Esophagus (tissue), 2 donors: Measurements from ENCODE around the gene TMEM131L. TPM values are rescaled to one million over a fixed set of nuclear protein-coding genes. Genes with fewer than 3 reads are reported as not detected.
"Not testable (repeated sequence)": the region's sequence is repeated elsewhere in the genome, so short reads cannot be mapped to it uniquely, and the experiment has no call there.

ENCODE experiments used
- H3K27ac ChIP-seq, 2 donors: one replicate each; pipeline ENCODE4 v1.5.1; 2013; ENCODE audit warnings: low read depth in 2 of 2, mild to moderate bottlenecking in 2 of 2, inconsistent platforms in 1 of 2, low read length in 1 of 2, moderate library complexity in 1 of 2
- H3K27me3 ChIP-seq, 2 donors: one replicate each; pipeline ENCODE4 v1.6.1; 2013; ENCODE audit warnings: low read length in 2 of 2, control low read depth in 1 of 2, mild to moderate bottlenecking in 1 of 2; ENCODE audit not compliant: insufficient read depth in 2 of 2, control insufficient read depth in 1 of 2
- H3K36me3 ChIP-seq, 2 donors: one replicate each; pipeline ENCODE4 v1.6.1; 2013; ENCODE audit warnings: low read length in 1 of 2; ENCODE audit not compliant: control insufficient read depth in 2 of 2, insufficient read depth in 2 of 2
- H3K4me1 ChIP-seq, 2 donors: one replicate each; pipeline ENCODE4 v1.6.1; 2013; ENCODE audit warnings: low read length in 1 of 2; ENCODE audit not compliant: control insufficient read depth in 2 of 2, insufficient read depth in 2 of 2
- H3K4me3 ChIP-seq, 2 donors: one replicate each; pipeline ENCODE4 v1.5.1; 2013; ENCODE audit warnings: low read length in 2 of 2, mild to moderate bottlenecking in 2 of 2, low read depth in 1 of 2, moderate library complexity in 1 of 2
- H3K9me3 ChIP-seq, 2 donors: one replicate each; pipeline ENCODE4 v1.6.1; 2013; ENCODE audit warnings: mild to moderate bottlenecking in 2 of 2, low read depth in 1 of 2, low read length in 1 of 2, moderate library complexity in 1 of 2; ENCODE audit not compliant: control insufficient read depth in 2 of 2, insufficient read depth in 1 of 2
- WGBS, 2 donors: extraction: QIAGEN DNeasy Blood & Tissue Kit; methylation state at CpG; one replicate each; pipeline ENCODE4 v1.1.7; 2013; 5-methylcytosine and 5-hydroxymethylcytosine counted together
- polyA plus RNA-seq, 2 donors: library from polyadenylated mRNA; stranded (reverse); fragments of 200-250 nt; gene quantifications; one replicate each; pipeline ENCODE4 v1.2.3, GENCODE V29; 2013
- donor health status: healthy with polysubstance abuse.
- donor health status: Bipolar disorder and iron deficiency.

TMEM131L gene
- polyA plus RNA-seq, 2 donors: 3.4 to 4.0 TPM

DNA sequence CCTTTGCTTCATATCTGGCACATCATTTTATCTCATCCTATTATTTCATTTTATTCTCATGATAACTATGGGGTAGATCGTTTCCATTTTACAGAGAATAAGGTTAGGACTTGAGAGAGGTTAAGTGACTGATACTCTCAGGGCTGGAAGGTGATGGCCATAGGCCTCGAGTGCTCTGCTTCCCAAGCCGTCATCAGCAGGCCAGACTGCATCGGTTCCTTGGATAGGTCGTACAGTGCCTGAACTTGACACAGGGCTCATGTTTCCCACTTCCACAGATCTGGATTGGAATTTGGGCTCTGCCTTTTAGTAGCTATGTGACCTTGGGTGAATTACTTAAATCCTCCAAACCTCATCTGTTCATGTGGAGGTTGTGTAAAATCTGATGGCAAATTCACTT lies 81.4 kb downstream of the TMEM131L start:
- Histone ChIP-seq H3K4me1 (peaks cover 0 to 4% of the 10 kb centered on the region in 2 donors), H3K27me3 (no peaks in the 10 kb centered on the region), H3K9me3 (no peaks in the 10 kb centered on the region), H3K27ac (no peak overlapping the region), H3K36me3 (peaks cover 0 to 2% of the 10 kb centered on the region in 2 donors), H3K4me3 (no peak overlapping the region)
- 78 to 90% methylated on average over 5 of the region's 5 CpGs for WGBS, 2 donors

- not testable (repeated sequence) for H3K4me1 ChIP-seq, H3K4me3 ChIP-seq, H3K27ac ChIP-seq, H3K36me3 ChIP-seq, H3K27me3 ChIP-seq, H3K9me3 ChIP-seq
- WGBS, 2 donors: 93 to 97% methylated on average over 3 of the region's 3 CpGs
These were observed 82.7 kb downstream of the TMEM131L start for GRCh38 chr4:153548907-153549306.

DNA sequence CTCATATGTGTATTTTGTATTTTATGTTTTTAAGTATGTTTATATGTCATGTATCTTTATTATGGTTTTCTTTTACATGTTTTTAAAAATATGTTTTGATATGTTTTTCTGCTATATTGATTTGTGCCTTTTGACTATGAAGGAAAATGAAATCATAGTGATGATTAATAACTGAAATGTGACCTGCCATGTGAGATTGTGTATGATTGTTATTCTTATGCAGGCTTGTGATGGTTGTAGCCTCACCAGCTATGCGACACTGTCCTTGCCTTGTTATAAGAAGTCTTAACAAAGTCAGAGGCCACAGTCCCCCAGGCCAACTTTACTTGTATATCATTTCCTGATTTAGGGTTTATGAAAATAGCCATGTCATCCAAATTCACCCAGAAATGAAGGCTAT lies 83.2 kb downstream of the TMEM131L start:
- WGBS, 2 donors: 67 to 70% methylated on average over 1 of the region's 1 CpG
- H3K9me3 ChIP-seq: no peaks in the 10 kb centered on the region
- H3K4me1 ChIP-seq: no peaks in the 10 kb centered on the region
- H3K27ac ChIP-seq: no peak overlapping the region
- no peaks in the 10 kb centered on the region for H3K36me3 ChIP-seq
- no peak overlapping the region for H3K4me3 ChIP-seq
- no peaks in the 10 kb centered on the region for H3K27me3 ChIP-seq

DNA sequence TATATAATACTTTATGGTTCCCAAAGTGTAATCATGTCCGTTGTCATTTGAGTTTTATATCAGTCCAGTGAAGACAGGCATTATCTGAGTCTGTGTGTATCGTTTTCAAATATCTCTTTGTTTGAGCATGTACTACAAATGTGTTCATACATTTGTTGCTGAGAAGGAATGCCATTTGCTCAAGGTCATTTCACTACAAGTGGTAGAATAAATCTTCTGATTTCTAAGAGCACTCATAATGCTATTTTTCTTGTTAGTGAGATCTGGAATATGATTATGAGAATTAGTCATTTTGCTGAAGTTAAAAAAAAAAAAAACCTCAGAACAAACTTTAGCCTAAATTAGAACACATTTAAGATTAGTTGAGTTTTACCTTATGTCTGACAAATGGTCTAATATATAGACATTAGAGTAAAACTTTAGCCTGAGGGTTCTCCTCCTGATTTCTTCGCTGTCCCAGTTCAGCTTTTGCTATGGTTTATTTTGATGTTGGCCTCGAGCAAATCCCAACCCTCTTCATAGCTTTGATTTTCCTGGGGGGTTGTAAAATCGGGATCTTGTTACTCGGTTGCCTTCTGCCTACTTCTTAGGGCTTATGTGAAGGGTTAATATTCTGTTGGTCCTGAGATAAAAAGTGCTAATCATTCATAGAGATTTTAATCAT lies 87.1 kb downstream of the TMEM131L start:
- H3K27me3 ChIP-seq: no peaks in the 10 kb centered on the region
- no peak overlapping the region for H3K27ac ChIP-seq
- no peak overlapping the region for H3K4me3 ChIP-seq
- H3K4me1 ChIP-seq: no peaks in the 10 kb centered on the region
- WGBS, 2 donors: 62 to 80% methylated on average over 6 of the region's 6 CpGs
- no peaks in the 10 kb centered on the region for H3K36me3 ChIP-seq
- no peaks in the 10 kb centered on the region for H3K9me3 ChIP-seq

- Histone ChIP-seq H3K27ac (no peak overlapping the region), H3K27me3 (no peaks in the 10 kb centered on the region), H3K4me1 (no peaks in the 10 kb centered on the region), H3K4me3 (no peak overlapping the region), H3K9me3 (no peaks in the 10 kb centered on the region), H3K36me3 (no peaks in the 10 kb centered on the region)
These were observed 87.6 kb downstream of the TMEM131L start for GRCh38 chr4:153553819-153554170.

DNA sequence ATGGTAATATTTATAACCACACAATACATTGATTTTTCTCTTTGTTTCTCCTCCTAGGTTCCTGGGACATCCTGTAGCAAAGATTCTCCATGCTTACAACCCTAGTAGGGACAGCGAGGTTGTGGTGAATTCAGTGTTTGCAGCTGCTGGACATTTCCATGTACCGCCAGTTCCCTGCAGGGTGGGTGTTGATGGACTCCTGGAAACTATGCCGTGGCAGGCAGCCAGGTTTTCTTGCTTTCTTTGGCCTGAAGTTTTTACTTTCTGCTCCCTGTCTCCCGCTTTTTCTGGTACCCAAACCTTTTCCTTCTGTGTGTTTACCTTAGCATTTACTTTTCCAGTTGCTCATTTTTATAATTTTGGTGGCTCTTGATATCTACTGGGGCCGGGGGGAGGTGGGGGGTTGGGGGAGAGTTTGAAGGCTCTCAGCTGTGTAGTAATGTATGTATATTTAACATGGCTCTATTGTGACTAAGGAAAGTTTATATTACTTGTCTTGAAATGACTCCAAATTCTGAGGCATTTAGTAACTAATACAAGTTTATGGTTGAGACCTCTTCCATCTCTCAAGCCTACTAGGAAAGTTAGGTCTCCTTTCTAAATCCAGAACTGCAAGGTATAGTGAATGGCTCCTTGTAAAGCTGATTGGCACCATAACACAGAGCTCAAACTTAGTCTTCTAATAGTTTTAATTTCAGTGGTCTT lies 89.7 kb downstream of the TMEM131L start:
- Histone ChIP-seq H3K27ac (no peak overlapping the region), H3K36me3 (peaks cover 0 to 3% of the 10 kb centered on the region in 2 donors), H3K4me3 (no peak overlapping the region), H3K9me3 (no peaks in the 10 kb centered on the region), H3K27me3 (no peaks in the 10 kb centered on the region), H3K4me1 (no peaks in the 10 kb centered on the region)
- 47 to 56% methylated on average over 5 of the region's 5 CpGs for WGBS, 2 donors

- Histone ChIP-seq H3K4me1 (no peaks in the 10 kb centered on the region), H3K27me3 (no peaks in the 10 kb centered on the region), H3K4me3 (no peak overlapping the region), H3K9me3 (no peaks in the 10 kb centered on the region), H3K36me3 (peaks cover 0 to 3% of the 10 kb centered on the region in 2 donors), H3K27ac (no peak overlapping the region)
- 61 to 70% methylated on average over 3 of the region's 3 CpGs for WGBS, 2 donors
These were observed 90.3 kb downstream of the TMEM131L start for GRCh38 chr4:153556435-153556815.

- no peaks in the 10 kb centered on the region for H3K27me3 ChIP-seq
- peaks cover 0 to 3% of the 10 kb centered on the region in 2 donors for H3K36me3 ChIP-seq
- H3K4me1 ChIP-seq: no peaks in the 10 kb centered on the region
- WGBS, 2 donors: 78 to 87% methylated on average over 1 of the region's 1 CpG
- no peak overlapping the region for H3K4me3 ChIP-seq
- H3K9me3 ChIP-seq: no peaks in the 10 kb centered on the region
- H3K27ac ChIP-seq: no peak overlapping the region
These were observed 94.7 kb downstream of the TMEM131L start for GRCh38 chr4:153560908-153561307.

GRCh38 chr4:153564630-153565525 lies 98.7 kb downstream of the TMEM131L start:
- peaks cover 0 to 3% of the 10 kb centered on the region in 2 donors for H3K36me3 ChIP-seq
- H3K4me1 ChIP-seq: no peaks in the 10 kb centered on the region
- H3K27ac ChIP-seq: peak overlapping the region in 1 of 2 donors; percentile 40
- no peaks in the 10 kb centered on the region for H3K27me3 ChIP-seq
- no peak overlapping the region for H3K4me3 ChIP-seq
- 48 to 61% methylated on average over 7 of the region's 7 CpGs for WGBS, 2 donors
- H3K9me3 ChIP-seq: no peaks in the 10 kb centered on the region
